ENCODE results near the gene ATN1.

The ATN1 gene

DNA sequence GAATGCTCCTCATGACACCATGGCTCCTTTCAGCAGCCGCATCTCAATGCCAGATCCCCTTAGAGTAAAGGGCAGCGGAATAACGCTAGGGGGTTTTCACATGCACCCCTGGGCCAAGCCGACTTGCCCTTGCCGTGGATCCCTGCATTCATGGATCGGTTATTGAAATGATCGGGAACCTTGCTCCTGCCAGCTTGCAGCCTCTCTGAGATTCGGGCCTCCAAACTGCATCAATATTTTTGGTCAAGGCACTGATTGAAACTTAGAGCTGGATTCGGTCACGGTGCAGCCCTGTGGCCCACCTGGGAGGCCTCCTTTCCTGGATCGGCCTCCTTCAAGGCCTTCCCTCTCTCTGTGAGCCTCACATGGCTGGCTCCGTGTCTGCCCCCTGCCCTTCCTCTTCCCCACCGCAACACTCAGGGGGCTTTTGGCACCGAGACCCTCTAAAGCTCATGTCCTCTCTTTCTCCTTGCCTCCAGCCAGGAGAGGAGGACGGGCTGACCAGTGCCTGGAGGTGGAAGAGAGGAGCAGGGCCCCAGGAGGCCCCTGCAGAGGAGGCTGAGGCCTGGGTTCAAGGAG is 25.2 kb downstream of the ATN1 start:
- no peak for DNase-seq (ENCODE audit: low spot score)
- H3K27ac ChIP-seq, result no peak overlapping the region
- CTCF ChIA-PET, result interaction anchor here (1.3 kb wide), 1 partner anchor 9 kb away, joined by 5 read pairs; no protein-coding TSS in a partner anchor
- POLR2A ChIA-PET (ENCODE audit: low non-redundant PET), result interaction anchor here (0.7 kb wide), 1 partner anchor 81 kb away, joined by 3 read pairs; no protein-coding TSS in a partner anchor
- TF ChIP-seq, protein P1, sequence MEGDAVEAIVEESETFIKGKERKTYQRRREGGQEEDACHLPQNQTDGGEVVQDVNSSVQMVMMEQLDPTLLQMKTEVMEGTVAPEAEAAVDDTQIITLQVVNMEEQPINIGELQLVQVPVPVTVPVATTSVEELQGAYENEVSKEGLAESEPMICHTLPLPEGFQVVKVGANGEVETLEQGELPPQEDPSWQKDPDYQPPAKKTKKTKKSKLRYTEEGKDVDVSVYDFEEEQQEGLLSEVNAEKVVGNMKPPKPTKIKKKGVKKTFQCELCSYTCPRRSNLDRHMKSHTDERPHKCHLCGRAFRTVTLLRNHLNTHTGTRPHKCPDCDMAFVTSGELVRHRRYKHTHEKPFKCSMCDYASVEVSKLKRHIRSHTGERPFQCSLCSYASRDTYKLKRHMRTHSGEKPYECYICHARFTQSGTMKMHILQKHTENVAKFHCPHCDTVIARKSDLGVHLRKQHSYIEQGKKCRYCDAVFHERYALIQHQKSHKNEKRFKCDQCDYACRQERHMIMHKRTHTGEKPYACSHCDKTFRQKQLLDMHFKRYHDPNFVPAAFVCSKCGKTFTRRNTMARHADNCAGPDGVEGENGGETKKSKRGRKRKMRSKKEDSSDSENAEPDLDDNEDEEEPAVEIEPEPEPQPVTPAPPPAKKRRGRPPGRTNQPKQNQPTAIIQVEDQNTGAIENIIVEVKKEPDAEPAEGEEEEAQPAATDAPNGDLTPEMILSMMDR (conservative IDR thresholded peaks at IDR 0.05; ENCODE audit: low read depth), result no peak

DNA sequence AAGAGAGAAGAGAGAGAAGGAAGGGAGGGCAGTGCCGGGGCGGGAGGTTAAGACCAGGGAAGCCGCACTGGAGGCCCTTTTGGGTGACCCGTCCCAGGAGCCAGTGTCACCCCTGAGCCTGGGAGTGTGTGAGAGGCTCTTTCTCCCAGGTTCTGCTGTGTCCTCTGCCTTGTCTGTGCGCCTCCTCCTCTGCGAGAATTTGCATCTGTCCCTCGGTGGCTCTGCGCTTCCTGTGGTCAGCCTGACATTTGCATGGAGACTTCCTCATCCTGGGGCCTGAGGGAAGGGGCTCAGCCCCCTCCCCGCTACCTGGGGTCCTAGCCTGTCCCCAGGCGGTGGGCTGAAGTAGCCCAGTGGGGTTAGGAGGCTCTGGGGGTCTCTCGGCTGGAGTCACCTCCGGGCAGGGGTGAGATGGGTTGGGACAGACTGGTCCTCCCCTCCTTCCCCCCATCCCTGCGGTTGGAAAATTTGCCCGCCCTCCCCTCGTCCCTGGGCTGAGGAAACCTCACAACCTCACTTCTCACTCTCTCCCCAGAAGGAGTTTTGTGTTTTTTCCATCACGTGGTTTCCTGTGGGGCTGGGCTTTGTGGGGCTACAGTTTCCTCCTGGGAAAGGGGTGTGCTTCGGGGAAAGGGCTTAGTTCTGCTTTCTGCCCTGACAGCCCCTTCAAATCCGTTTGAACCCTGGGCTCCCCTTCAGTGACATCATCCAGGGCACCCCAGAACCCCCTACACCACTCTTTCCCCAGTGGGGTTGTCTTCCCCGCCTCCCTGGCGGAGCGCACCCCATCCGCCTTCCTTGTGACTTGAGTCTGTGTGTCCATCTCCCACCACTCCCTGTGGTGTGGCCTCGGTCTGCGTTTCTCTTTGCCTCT is 25.9 kb downstream of the ATN1 start:
- TF ChIP-seq, protein P1 (conservative IDR thresholded peaks at IDR 0.05; ENCODE audit: low read depth), result no peak
- DNase-seq (ENCODE audit: low spot score), result no peak
- ChIA-PET POLR2A (ENCODE audit: low non-redundant PET) (interaction anchor here (0.6 kb wide), 1 partner anchor 8 kb away, joined by 3 read pairs; no protein-coding TSS in a partner anchor), CTCF (interaction anchor here (1.2 kb wide), 1 partner anchor 11 kb away, joined by 3 read pairs; no protein-coding TSS in a partner anchor)
- no peak overlapping the region for H3K27ac ChIP-seq

DNA sequence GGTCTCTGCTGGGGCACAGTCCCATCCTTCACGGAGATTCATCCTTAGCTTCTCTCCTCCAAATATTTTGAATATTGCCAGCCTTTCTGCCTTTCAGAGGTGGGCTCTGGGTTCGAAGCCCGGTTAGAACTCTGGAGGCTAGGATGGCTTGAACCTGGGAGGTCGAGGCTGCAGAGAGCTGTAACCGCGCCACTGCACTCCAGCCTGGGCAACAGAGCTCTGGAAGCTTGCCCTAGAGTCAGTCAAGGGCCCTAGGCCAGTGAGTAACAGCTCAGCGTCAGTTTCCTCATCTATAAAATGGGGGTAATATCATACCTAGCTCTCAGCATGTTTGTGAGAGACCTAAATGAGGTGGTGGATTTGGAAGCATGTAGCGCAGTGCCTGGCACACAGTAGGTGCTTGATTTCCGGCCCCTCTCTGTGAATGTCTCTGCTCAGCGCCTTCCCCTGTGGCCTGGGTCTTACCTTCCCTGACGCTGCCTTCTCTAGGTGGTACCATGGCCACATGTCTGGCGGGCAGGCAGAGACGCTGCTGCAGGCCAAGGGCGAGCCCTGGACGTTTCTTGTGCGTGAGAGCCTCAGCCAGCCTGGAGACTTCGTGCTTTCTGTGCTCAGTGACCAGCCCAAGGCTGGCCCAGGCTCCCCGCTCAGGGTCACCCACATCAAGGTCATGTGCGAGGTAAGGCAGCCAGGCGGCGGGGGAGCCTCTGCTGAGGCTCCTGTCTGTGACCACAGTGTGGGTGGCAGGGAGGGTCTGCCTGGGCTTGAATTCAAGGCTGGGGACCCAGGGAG is 26.8 kb downstream of the ATN1 start:
- CTCF ChIA-PET, result interaction anchor here (0.6 to 1.2 kb wide), 3 partner anchors 10 to 159 kb away, joined by 3 to 4 read pairs (median 3); no protein-coding TSS in a partner anchor
- TF ChIP-seq, protein P1 (conservative IDR thresholded peaks at IDR 0.05; ENCODE audit: low read depth), result no peak
- POLR2A ChIA-PET (ENCODE audit: low non-redundant PET), result interaction anchor here (0.6 kb wide), 1 partner anchor 9 kb away, joined by 3 read pairs; no protein-coding TSS in a partner anchor
- no peak overlapping the region for H3K27ac ChIP-seq
- DNase-seq (ENCODE audit: low spot score), result no peak

DNA sequence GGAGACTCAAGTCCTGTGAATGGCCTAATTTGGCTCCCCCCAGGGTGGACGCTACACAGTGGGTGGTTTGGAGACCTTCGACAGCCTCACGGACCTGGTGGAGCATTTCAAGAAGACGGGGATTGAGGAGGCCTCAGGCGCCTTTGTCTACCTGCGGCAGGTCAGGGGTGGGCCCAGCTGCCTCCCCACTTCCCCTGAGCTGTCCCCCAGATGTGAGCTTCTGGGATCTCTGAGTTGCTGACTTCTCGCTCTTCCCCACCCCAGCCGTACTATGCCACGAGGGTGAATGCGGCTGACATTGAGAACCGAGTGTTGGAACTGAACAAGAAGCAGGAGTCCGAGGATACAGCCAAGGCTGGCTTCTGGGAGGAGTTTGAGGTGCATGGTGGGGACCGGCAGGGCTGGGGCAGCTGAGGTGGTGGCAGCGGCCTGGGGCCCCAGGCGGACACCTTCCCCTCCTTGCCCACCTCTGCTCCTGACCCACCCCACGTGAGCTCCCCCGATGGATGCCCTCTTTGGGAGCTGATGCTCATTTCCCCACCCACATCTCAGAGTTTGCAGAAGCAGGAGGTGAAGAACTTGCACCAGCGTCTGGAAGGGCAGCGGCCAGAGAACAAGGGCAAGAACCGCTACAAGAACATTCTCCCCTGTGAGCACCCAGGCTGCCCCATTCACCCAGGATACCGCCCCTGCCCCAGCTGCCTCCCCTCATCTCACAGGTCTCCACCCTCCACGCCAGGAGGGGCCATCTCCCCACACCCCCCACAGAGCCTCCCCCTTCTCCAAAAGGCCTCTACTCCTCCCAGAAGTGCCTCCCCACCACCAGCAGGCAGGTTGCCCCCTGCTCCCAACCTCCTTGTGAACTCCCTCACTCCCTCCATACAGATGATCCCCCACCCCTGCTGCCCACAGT is 27.6 kb downstream of the ATN1 start:
- POLR2A ChIA-PET (ENCODE audit: low non-redundant PET), result no interaction called here

DNA sequence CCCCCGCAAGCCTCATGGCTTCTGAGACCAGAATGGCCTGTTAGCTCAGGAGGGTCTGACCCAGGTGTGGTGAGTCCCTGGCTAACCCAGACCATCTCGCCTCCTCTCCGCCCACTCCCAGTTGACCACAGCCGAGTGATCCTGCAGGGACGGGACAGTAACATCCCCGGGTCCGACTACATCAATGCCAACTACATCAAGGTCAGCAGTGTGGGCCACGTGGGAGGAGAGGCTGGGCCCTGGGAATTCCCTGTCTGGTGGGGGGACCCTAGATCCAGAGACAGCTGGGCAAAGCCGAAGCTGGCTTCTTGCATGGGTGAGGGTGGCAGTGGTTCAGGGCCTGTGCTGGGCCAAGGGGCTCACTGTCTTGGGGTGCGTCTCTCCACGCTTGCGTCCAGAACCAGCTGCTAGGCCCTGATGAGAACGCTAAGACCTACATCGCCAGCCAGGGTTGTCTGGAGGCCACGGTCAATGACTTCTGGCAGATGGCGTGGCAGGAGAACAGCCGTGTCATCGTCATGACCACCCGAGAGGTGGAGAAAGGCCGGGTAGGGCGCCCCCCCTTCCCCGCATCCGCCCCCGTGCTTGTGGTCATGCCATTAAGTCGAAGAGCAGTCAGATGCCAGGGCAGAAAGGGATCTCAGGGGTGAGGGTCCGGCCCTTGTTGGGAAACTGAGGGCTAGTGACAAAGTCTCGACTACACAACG is 28.4 kb downstream of the ATN1 start:
- CTCF ChIA-PET, result no interaction called here
- POLR2A ChIA-PET (ENCODE audit: low non-redundant PET), result no interaction called here
- H3K27ac ChIP-seq, result no peak overlapping the region
- no peak for DNase-seq (ENCODE audit: low spot score)
- TF ChIP-seq, protein P1 (conservative IDR thresholded peaks at IDR 0.05; ENCODE audit: low read depth), result no peak

More for the DNA sequence above, 27.6 kb downstream of the ATN1 start:
- CTCF ChIA-PET, result no interaction called here
- no peak for DNase-seq (ENCODE audit: low spot score)
- TF ChIP-seq, protein P1 (conservative IDR thresholded peaks at IDR 0.05; ENCODE audit: low read depth), result no peak
- H3K27ac ChIP-seq, result no peak overlapping the region
